K562 (cell line): ENCODE results near the gene CRABP2. TPM values are rescaled to one million over a fixed set of nuclear protein-coding genes. Genes with fewer than 3 reads are reported as not detected.

ENCODE experiments used
- ARNT ChIP-seq, 2 experiments: fragments of 450-650 bp; IDR thresholded peaks; 2 replicates each; pipeline ENCODE4 v1.6.1; 2016; ENCODE audit warnings: mild to moderate bottlenecking in 1 of 2
- CAMTA2 ChIP-seq: fragments of 250-450 bp; sonication (Bioruptor Pico); conservative IDR thresholded peaks from 2 replicates; pipeline ENCODE4 v1.5.1; 2022
- CREM ChIP-seq: IDR thresholded peaks from 2 replicates; pipeline ENCODE4 v1.6.1; 2014; ENCODE audit warnings: antibody characterized with exemption, low read depth
- DMBX1 ChIP-seq: fragments of 250-450 bp; sonication (Bioruptor Pico); IDR thresholded peaks from 2 replicates; pipeline ENCODE4 v1.8.0; 2022; ENCODE audit warnings: inconsistent platforms, mild to moderate bottlenecking, moderate library complexity, borderline replicate concordance
- FOXA3 ChIP-seq, 2 experiments: fragments of 450-650 bp in 1 of 2; sonication (generic) in 1 of 2; formaldehyde crosslinking; IDR thresholded peaks in 1 of 2; conservative IDR thresholded peaks in 1 of 2; 2 replicates each; pipeline versions ENCODE4 v1.4.0 to v1.8.0; 2020 to 2022; ENCODE audit warnings: mild to moderate bottlenecking in 2 of 2, missing genetic modification reagents in 1 of 2
- LARP7 ChIP-seq: fragments of 450-650 bp; IDR thresholded peaks from 2 replicates; pipeline ENCODE4 v1.6.1; 2016
- MAFG ChIP-seq: fragments of 450-650 bp; conservative IDR thresholded peaks from 2 replicates; pipeline ENCODE4 v1.6.1; 2016; ENCODE audit warnings: missing genetic modification characterization, missing compliant biosample characterization
- MAZ ChIP-seq, 2 experiments: fragments of 450-650 bp in 1 of 2; sonication (generic) in 1 of 2; formaldehyde crosslinking; IDR thresholded peaks in 1 of 2; conservative IDR thresholded peaks in 1 of 2; 2 replicates each; pipeline versions ENCODE4 v1.4.0 to v1.5.0; 2020; ENCODE audit warnings: mild to moderate bottlenecking in 1 of 2, missing genetic modification reagents in 1 of 2
- MLLT1 ChIP-seq, 2 experiments: fragments of 450-650 bp; IDR thresholded peaks; 2 replicates each; pipeline ENCODE4 v1.6.1; 2016
- MTA1 ChIP-seq: fragments of 450-650 bp; IDR thresholded peaks from 2 replicates; pipeline ENCODE4 v1.6.1; 2017; ENCODE audit warnings: borderline replicate concordance
- NR2C1 ChIP-seq, 2 experiments: fragments of 450-650 bp; IDR thresholded peaks; 2 replicates each; pipeline ENCODE4 v1.6.1; 2017; ENCODE audit warnings: mild to moderate bottlenecking in 2 of 2, antibody characterized with exemption in 1 of 2, inconsistent platforms in 1 of 2, missing compliant biosample characterization in 1 of 2, missing genetic modification characterization in 1 of 2
- SIN3A ChIP-seq, 2 experiments: fragments of 150-350 bp in 1 of 2; IDR thresholded peaks; 2 replicates each; pipeline ENCODE4 v1.6.1; 2011 to 2016; ENCODE audit warnings: borderline replicate concordance in 2 of 2, low read depth in 2 of 2, low read length in 2 of 2, mild to moderate bottlenecking in 2 of 2, moderate library complexity in 2 of 2; ENCODE audit not compliant: control insufficient read depth in 1 of 2
- SREBF1 ChIP-seq: fragments of 150-350 bp; IDR thresholded peaks from 2 replicates; pipeline ENCODE4 v1.6.1; 2014; ENCODE audit warnings: antibody characterized with exemption, low read depth, low read length, borderline replicate concordance
- TBP ChIP-seq: optimal IDR thresholded peaks from 2 replicates; pipeline ENCODE3; 2011; ENCODE audit warnings: low read depth, low read length, improper control_type of control experiment
- TOE1 ChIP-seq, 2 experiments: fragments of 450-650 bp in 1 of 2; sonication (generic) in 1 of 2; formaldehyde crosslinking in 1 of 2; IDR thresholded peaks; 2 replicates each; pipeline versions ENCODE4 v1.7.1 to v1.8.0; 2016 to 2022; ENCODE audit warnings: borderline replicate concordance in 2 of 2, mild to moderate bottlenecking in 2 of 2, antibody characterized with exemption in 1 of 2, inconsistent platforms in 1 of 2, low read depth in 1 of 2, missing genetic modification reagents in 1 of 2, moderate library complexity in 1 of 2
- TRIM25 ChIP-seq: fragments of 450-650 bp; IDR thresholded peaks from 2 replicates; pipeline ENCODE4 v1.7.0; 2016; ENCODE audit warnings: borderline replicate concordance
- ZNF124 ChIP-seq: sonication (generic); formaldehyde crosslinking; IDR thresholded peaks from 2 replicates; pipeline ENCODE4 v1.8.1; 2022; ENCODE audit warnings: missing genetic modification reagents
- ZNF316 ChIP-seq: fragments of 450-650 bp; IDR thresholded peaks from 2 replicates; pipeline ENCODE4 v1.6.1; 2016
- ZNF507 ChIP-seq: conservative IDR thresholded peaks from 2 replicates; pipeline ENCODE4 v1.6.1; 2017; ENCODE audit warnings: missing genetic modification characterization, missing compliant biosample characterization
- ZNF668 ChIP-seq: fragments of 250-450 bp; sonication (Bioruptor Pico); IDR thresholded peaks from 2 replicates; pipeline ENCODE4 v1.8.0; 2022; ENCODE audit warnings: mild to moderate bottlenecking, inconsistent platforms
- polyA plus RNA-seq, 8 experiments: library from polyadenylated mRNA; depleted of rRNA in 4 of 8; stranded (reverse) in 5 of 8; unstranded in 3 of 8; fragments of >200 nt; fragmentation: Nextera tagmentation in 2 of 8; fragmentation: Illumina TruSeq in 1 of 8; extraction: Ambion mirVana in 2 of 8; extraction: Trizol in 1 of 8; gene quantifications; 2 replicates each; pipeline versions ENCODE4 v1.2.1 to v1.2.3, GENCODE V29; 2011 to 2014; ENCODE audit warnings: inconsistent platforms in 1 of 8, missing spikeins in 1 of 8
- total RNA-seq, 7 experiments: library from RNA; depleted of rRNA in 6 of 7; stranded (reverse); fragments of >200 nt in 6 of 7; fragmentation: Illumina TruSeq in 2 of 7; extraction: Trizol in 2 of 7; gene quantifications; 2 replicates each; pipeline versions ENCODE4 v1.2.1 to v1.2.3, GENCODE V29; 2011 to 2021; ENCODE audit warnings: low replicate concordance in 1 of 7
- TF ChIP-seq, protein P1 (sequence below): fragments of 250-450 bp; sonication (Bioruptor Pico); IDR thresholded peaks from 2 replicates; pipeline ENCODE4 v1.8.0; 2022; ENCODE audit warnings: inconsistent platforms
- TF ChIP-seq, protein P2 (sequence below): sonication (generic); formaldehyde crosslinking; IDR thresholded peaks from 2 replicates; pipeline ENCODE4 v1.9.0; 2022; ENCODE audit warnings: mild to moderate bottlenecking, missing genetic modification reagents

CRABP2 gene
- total and polyA plus RNA-seq, 9 of the 15 experiments (the other 6 are each of a cell fraction or from before 2014, with no cell fraction given) = 0.30 to 2.5 (median 0.82) TPM

DNA sequence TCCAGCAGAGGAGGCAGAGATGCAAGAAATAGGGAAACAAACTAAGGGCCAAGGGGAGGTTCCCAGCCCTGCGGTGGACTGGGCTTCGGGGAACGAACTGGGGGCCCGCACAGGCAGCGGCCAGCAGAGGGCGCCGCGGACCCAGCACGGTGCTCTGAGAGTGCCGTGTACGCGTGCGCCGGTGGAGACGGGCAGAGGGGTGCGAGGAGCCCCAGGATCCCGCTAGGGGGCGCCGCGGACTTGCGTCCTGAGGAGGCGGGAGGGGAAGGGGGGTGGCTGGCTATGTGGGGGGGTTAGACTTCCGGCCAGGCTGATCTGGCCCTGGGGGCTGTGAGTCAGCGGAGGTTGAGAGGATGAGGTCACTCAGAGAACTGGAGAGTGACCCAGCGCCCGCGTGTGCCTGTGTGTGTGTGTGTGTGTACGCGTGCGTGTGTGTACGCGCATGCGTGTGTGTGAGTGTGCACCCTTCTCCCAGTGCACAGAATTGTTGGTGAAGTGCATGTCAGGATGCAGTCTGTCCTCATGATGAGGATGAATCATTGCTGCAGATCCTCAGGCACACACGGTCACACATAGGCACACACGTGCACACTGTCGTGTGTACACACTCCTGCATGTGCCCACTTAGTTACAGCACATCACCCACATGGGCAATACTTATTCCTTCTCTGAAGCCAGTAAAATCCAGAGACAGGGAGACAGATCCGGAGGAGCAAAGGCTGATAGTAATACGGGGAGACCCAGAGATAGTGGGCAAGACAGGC is 45.2 kb downstream of the CRABP2 start (continued):
- TF ChIP-seq TOE1 (IDR thresholded peaks at IDR 0.05; ENCODE audit: borderline replicate concordance) (peak; percentile 84), TOE1 (CRISPR knock-in tag; IDR thresholded peaks at IDR 0.05; ENCODE audit: borderline replicate concordance, low read depth) (peak; percentile 52; the same call in 1 of the 2 replicates), MTA1 (peak; percentile 46; the same call in 1 of the 2 replicates), LARP7 (peak; percentile 82), ARNT (IDR thresholded peaks at IDR 0.05) (peak in 1 of 2 experiments; percentile 85; a peak in 1 of 4 replicates), ZNF507 (no peak), CREM (peak; percentile 74), ZNF668 (no peak), ZNF124 (CRISPR knock-in tag) (no peak), MAFG (tag) (peak; percentile 42), MAZ (CRISPR knock-in tag; conservative IDR thresholded peaks at IDR 0.05 in 1 of 2, IDR thresholded peaks at IDR 0.05 in 1 of 2) (peak; percentile 95 to 98), NR2C1 (IDR thresholded peaks at IDR 0.05) (no peak), NR2C1 (tag; IDR thresholded peaks at IDR 0.05) (peak; percentile 47; the same call in 1 of the 2 replicates), DMBX1 (CRISPR knock-in tag) (peak; percentile 45; the same call in 1 of the 2 replicates), TBP (peak; percentile 47), ZNF316 (peak; percentile 70), MLLT1 (IDR thresholded peaks at IDR 0.05) (peak; percentile 62 to 73; a peak in 3 of 4 replicates), CAMTA2 (CRISPR knock-in tag) (no peak), SIN3A (IDR thresholded peaks at IDR 0.05; ENCODE audit: borderline replicate concordance in 2 of 2, control insufficient read depth in 1 of 2, low read depth in 2 of 2, low read length in 2 of 2) (peak in 1 of 2 experiments; percentile 32; a peak in 1 of 4 replicates), SREBF1 (no peak), TRIM25 (0 out of 2 replicates have a peak, but pooled peaks have one; percentile 9), FOXA3 (CRISPR knock-in tag; conservative IDR thresholded peaks at IDR 0.05 in 1 of 2, IDR thresholded peaks at IDR 0.05 in 1 of 2) (0 out of 4 replicates have a peak, but pooled peaks of 1 of the 2 experiments have one; percentile 73)
- TF ChIP-seq, protein P1, sequence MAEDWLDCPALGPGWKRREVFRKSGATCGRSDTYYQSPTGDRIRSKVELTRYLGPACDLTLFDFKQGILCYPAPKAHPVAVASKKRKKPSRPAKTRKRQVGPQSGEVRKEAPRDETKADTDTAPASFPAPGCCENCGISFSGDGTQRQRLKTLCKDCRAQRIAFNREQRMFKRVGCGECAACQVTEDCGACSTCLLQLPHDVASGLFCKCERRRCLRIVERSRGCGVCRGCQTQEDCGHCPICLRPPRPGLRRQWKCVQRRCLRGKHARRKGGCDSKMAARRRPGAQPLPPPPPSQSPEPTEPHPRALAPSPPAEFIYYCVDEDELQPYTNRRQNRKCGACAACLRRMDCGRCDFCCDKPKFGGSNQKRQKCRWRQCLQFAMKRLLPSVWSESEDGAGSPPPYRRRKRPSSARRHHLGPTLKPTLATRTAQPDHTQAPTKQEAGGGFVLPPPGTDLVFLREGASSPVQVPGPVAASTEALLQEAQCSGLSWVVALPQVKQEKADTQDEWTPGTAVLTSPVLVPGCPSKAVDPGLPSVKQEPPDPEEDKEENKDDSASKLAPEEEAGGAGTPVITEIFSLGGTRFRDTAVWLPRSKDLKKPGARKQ (CRISPR knock-in tag) = no peak
- TF ChIP-seq, protein P2, sequence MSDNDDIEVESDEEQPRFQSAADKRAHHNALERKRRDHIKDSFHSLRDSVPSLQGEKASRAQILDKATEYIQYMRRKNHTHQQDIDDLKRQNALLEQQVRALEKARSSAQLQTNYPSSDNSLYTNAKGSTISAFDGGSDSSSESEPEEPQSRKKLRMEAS (CRISPR knock-in tag) = peak; percentile 98
